ENCODE results near the gene SULT1C4.

- no peak for TF ChIP-seq CTCF (IDR thresholded peaks at IDR 0.05; ENCODE audit: insufficient read depth, low read depth, low read length)
- TF ChIP-seq EZH2 (IDR thresholded peaks at IDR 0.05; ENCODE audit: insufficient read depth, low read length), result no peak
Observed at GRCh38 chr2:108347786-108348185, 30.0 kb upstream of the SULT1C4 start.
